Astrocyte (in vitro differentiated cells and primary cell): ENCODE results near the gene DFFB. TPM values are rescaled to one million over a fixed set of nuclear protein-coding genes. Genes with fewer than 3 reads are reported as not detected.

Experiments used
- DNase-seq: peaks from one replicate; pipeline ENCODE4 v3.0.0-alpha.2; 2010; ENCODE audit warnings: low read depth
- FAIRE-seq: peaks from 2 replicates; lab custom pipeline; 2011; peaks lifted over from hg19 to GRCh38; lab: Jason Lieb, UNC
- H2AFZ ChIP-seq: 2 replicates; pipeline ENCODE4 v1.6.0; 2012; ENCODE audit warnings: low read depth, low read length, inconsistent platforms
- H3K27ac ChIP-seq: 2 replicates; pipeline ENCODE4 v1.5.1; 2011; ENCODE audit warnings: low read depth, low read length, inconsistent platforms
- H3K27me3 ChIP-seq: 2 replicates; pipeline ENCODE4 v1.6.0; 2011; ENCODE audit warnings: low read length, inconsistent platforms; ENCODE audit not compliant: insufficient read depth
- H3K36me3 ChIP-seq: 2 replicates; pipeline ENCODE4 v1.5.1; 2011; ENCODE audit warnings: low read length, inconsistent platforms; ENCODE audit not compliant: insufficient read depth
- H3K4me1 ChIP-seq: 2 replicates; pipeline ENCODE4 v1.5.1; 2011; ENCODE audit warnings: low read length, inconsistent platforms; ENCODE audit not compliant: insufficient read depth
- H3K4me2 ChIP-seq: 2 replicates; pipeline ENCODE4 v1.6.0; 2012; ENCODE audit warnings: low read length, inconsistent platforms
- H3K4me3 ChIP-seq: 2 replicates; pipeline ENCODE4 v1.5.1; 2011; ENCODE audit warnings: low read depth, mild to moderate bottlenecking, low read length, inconsistent platforms; ENCODE audit not compliant: insufficient read depth
- H3K79me2 ChIP-seq: 2 replicates; pipeline ENCODE4 v1.6.0; 2012; ENCODE audit warnings: mild to moderate bottlenecking, low read length, inconsistent platforms; ENCODE audit not compliant: insufficient read depth
- H3K9ac ChIP-seq: 2 replicates; pipeline ENCODE4 v1.6.0; 2012; ENCODE audit warnings: mild to moderate bottlenecking, low read length, inconsistent platforms
- H3K9me3 ChIP-seq: 2 replicates; pipeline ENCODE4 v1.5.1; 2012; ENCODE audit warnings: low read depth, mild to moderate bottlenecking, low read length, inconsistent platforms; ENCODE audit not compliant: insufficient read depth
- H4K20me1 ChIP-seq: 2 replicates; pipeline ENCODE4 v1.6.0; 2012; ENCODE audit warnings: low read length, inconsistent platforms; ENCODE audit not compliant: insufficient read depth
- H3K27ac Mint-ChIP-seq: one replicate; pipeline ENCODE4 v1.8.0; 2021; ENCODE audit warnings: mild to moderate bottlenecking, mixed read lengths; ENCODE audit not compliant: unreplicated experiment
- H3K27me3 Mint-ChIP-seq: one replicate; pipeline ENCODE4 v1.8.0; 2021; ENCODE audit warnings: low read depth, mixed read lengths; ENCODE audit not compliant: unreplicated experiment
- H3K36me3 Mint-ChIP-seq: one replicate; pipeline ENCODE4 v1.8.0; 2021; ENCODE audit warnings: low read depth, mixed read lengths; ENCODE audit not compliant: unreplicated experiment
- H3K4me1 Mint-ChIP-seq: one replicate; pipeline ENCODE4 v1.8.0; 2021; ENCODE audit warnings: low read depth, mixed read lengths; ENCODE audit not compliant: unreplicated experiment
- H3K4me3 Mint-ChIP-seq: one replicate; pipeline ENCODE4 v1.8.0; 2021; ENCODE audit warnings: mild to moderate bottlenecking, moderate library complexity, mixed read lengths; ENCODE audit not compliant: unreplicated experiment
- H3K9me3 Mint-ChIP-seq: one replicate; pipeline ENCODE4 v1.8.0; 2021; ENCODE audit warnings: mild to moderate bottlenecking, mixed read lengths; ENCODE audit not compliant: unreplicated experiment
- CTCF ChIP-seq: IDR thresholded peaks from 2 replicates; pipeline ENCODE4 v1.5.1; 2011; ENCODE audit warnings: low read depth, mild to moderate bottlenecking, inconsistent platforms, low read length, moderate library complexity; ENCODE audit not compliant: insufficient read depth
- EZH2 ChIP-seq: IDR thresholded peaks from 2 replicates; pipeline ENCODE4 v1.6.1; 2012; ENCODE audit warnings: mild to moderate bottlenecking, low read length, inconsistent platforms; ENCODE audit not compliant: insufficient read depth
- total RNA-seq: library from RNA; stranded (reverse); gene quantifications from 2 replicates; pipeline ENCODE4 v1.2.1, GENCODE V29; 2021

The DFFB gene
- total RNA-seq, 1 donor from 2014 or later: 7.4 TPM

GRCh38 chr1:3910857-3911845 is 53.9 kb downstream of the DFFB start:
- Histone ChIP-seq H3K4me3 (no peak overlapping the region), H3K4me1 (no peaks in the 10 kb centered on the region), H3K9me3 (no peaks in the 10 kb centered on the region), H3K36me3 (no peaks in the 10 kb centered on the region), H3K27me3 (peaks cover 4% of the 10 kb centered on the region), H3K27ac (no peak overlapping the region), H3K79me2 (no peaks in the 10 kb centered on the region), H3K4me2 (peak overlapping the region; percentile 59), H4K20me1 (no peaks in the 10 kb centered on the region), H2AFZ (no peak overlapping the region), H3K9ac (no peak overlapping the region)
- H3K27me3 Mint-ChIP-seq: peaks cover 28% of the 10 kb centered on the region
- no peak overlapping the region for H3K4me3 Mint-ChIP-seq
- no peak for TF ChIP-seq EZH2
- peak; percentile 34 for TF ChIP-seq CTCF
- DNase-seq: no peak
- no peak overlapping the region for H3K27ac Mint-ChIP-seq
- peaks cover 2% of the 10 kb centered on the region for H3K36me3 Mint-ChIP-seq
- no peaks in the 10 kb centered on the region for H3K9me3 Mint-ChIP-seq
- FAIRE-seq: no peak
- no peaks in the 10 kb centered on the region for H3K4me1 Mint-ChIP-seq

- Mint-ChIP-seq H3K4me3 (no peak overlapping the region), H3K36me3 (no peaks in the 10 kb centered on the region), H3K27me3 (peaks cover 28% of the 10 kb centered on the region), H3K4me1 (no peaks in the 10 kb centered on the region), H3K9me3 (no peaks in the 10 kb centered on the region), H3K27ac (no peak overlapping the region)
- Histone ChIP-seq H3K27me3 (peaks cover 4% of the 10 kb centered on the region), H4K20me1 (no peaks in the 10 kb centered on the region), H3K4me2 (no peak overlapping the region), H3K36me3 (no peaks in the 10 kb centered on the region), H3K9me3 (no peaks in the 10 kb centered on the region), H3K4me3 (no peak overlapping the region), H3K79me2 (no peaks in the 10 kb centered on the region), H2AFZ (no peak overlapping the region), H3K4me1 (no peaks in the 10 kb centered on the region), H3K27ac (no peak overlapping the region), H3K9ac (no peak overlapping the region)
- no peak for DNase-seq
- no peak for FAIRE-seq
- no peak for TF ChIP-seq EZH2
- TF ChIP-seq CTCF: no peak
Measured at GRCh38 chr1:3911981-3912808, 54.9 kb downstream of the DFFB start.
